DND-41 (cell line): ENCODE measurements around the gene ARHGAP24.

Source experiments
- ATAC-seq: fragments of 200-7000 bp; cut with Tn5 transposase; 3 replicates; pipeline ENCODE4 v1.9.1; 2021; ENCODE audit warnings: low read depth; ENCODE audit not compliant: insufficient read depth
- DNase-seq: peaks from one replicate; pipeline ENCODE4 v3.0.0-alpha.2; 2020
- H2AFZ ChIP-seq: 2 replicates; pipeline ENCODE4 v1.6.0; 2012; ENCODE audit warnings: low read depth, low read length
- H3K27ac ChIP-seq: 2 replicates; pipeline ENCODE4 v1.5.1; 2012; ENCODE audit warnings: low read length, inconsistent platforms
- H3K27me3 ChIP-seq: fragments of 200-600 bp; sonication (generic); 2 replicates; pipeline ENCODE4 v1.6.0; 2012; ENCODE audit warnings: low read length, mild to moderate bottlenecking, inconsistent platforms; ENCODE audit not compliant: insufficient read depth, poor library complexity
- H3K36me3 ChIP-seq: 2 replicates; pipeline ENCODE4 v1.5.1; 2012; ENCODE audit warnings: low read length, inconsistent platforms; ENCODE audit not compliant: insufficient read depth
- H3K4me1 ChIP-seq: 2 replicates; pipeline ENCODE4 v1.5.1; 2012; ENCODE audit warnings: mild to moderate bottlenecking, low read length; ENCODE audit not compliant: insufficient read depth
- H3K4me2 ChIP-seq: 2 replicates; pipeline ENCODE4 v1.6.0; 2012; ENCODE audit warnings: mild to moderate bottlenecking, moderate library complexity, low read length, inconsistent platforms; ENCODE audit not compliant: insufficient read depth
- H3K4me3 ChIP-seq, 2 experiments: fragments of 200-600 bp in 1 of 2; shearing (Covaris generic) in 1 of 2; 2 replicates each; pipeline ENCODE4 v1.5.1; 2012 to 2016; ENCODE audit warnings: inconsistent platforms in 2 of 2, low read length in 2 of 2, mild to moderate bottlenecking in 2 of 2, low read depth in 1 of 2, moderate library complexity in 1 of 2
- H3K79me2 ChIP-seq: 2 replicates; pipeline ENCODE4 v1.6.0; 2012; ENCODE audit warnings: low read length, inconsistent platforms; ENCODE audit not compliant: insufficient read depth
- H3K9ac ChIP-seq: 2 replicates; pipeline ENCODE4 v1.6.0; 2012; ENCODE audit warnings: low read depth, mild to moderate bottlenecking, inconsistent platforms, low read length, moderate library complexity
- H3K9me3 ChIP-seq: 2 replicates; pipeline ENCODE4 v1.5.1; 2012; ENCODE audit warnings: low read length, moderate library complexity, mild to moderate bottlenecking, inconsistent platforms; ENCODE audit not compliant: insufficient read depth, severe bottlenecking
- H4K20me1 ChIP-seq: 2 replicates; pipeline ENCODE4 v1.6.0; 2012; ENCODE audit warnings: low read length; ENCODE audit not compliant: insufficient read depth
- EZH2 ChIP-seq: IDR thresholded peaks from 3 replicates; pipeline ENCODE4 v1.6.1; 2012; ENCODE audit warnings: borderline replicate concordance, low read depth, mild to moderate bottlenecking, moderate library complexity, low read length, inconsistent platforms; ENCODE audit not compliant: severe bottlenecking
- TF ChIP-seq, protein P1 (sequence below): IDR thresholded peaks from 2 replicates; pipeline ENCODE4 v1.5.1; 2012; ENCODE audit warnings: borderline replicate concordance, low read length, moderate library complexity, mild to moderate bottlenecking; ENCODE audit not compliant: poor library complexity, severe bottlenecking; ENCODE audit errors: extremely low read depth

ARHGAP24 gene

DNA sequence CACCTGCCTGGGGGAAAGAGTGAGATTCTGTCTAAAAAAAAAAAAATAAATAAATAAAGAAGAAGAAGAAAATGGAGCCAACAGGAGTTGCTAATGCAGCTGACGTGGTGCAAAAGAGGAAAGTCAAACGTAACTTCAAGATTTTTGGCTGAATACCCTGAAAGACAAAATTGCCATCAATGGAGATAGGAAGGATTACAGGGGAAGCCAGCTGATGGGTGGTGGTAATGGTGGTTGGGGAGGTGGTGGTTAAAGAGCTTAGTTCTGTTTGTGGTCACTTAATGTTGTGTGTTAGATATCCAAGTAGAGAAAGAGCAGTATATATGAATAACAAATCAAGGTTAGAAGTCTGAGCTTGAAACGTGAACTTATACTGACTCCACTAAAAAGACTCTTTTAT is 225.4 kb downstream of the ARHGAP24 start:
- Histone ChIP-seq H3K4me2 (no peak overlapping the region), H3K4me1 (no peaks in the 10 kb centered on the region), H3K79me2 (no peaks in the 10 kb centered on the region), H3K4me3 (no peak overlapping the region), H2AFZ (no peak overlapping the region), H3K36me3 (no peaks in the 10 kb centered on the region), H4K20me1 (no peaks in the 10 kb centered on the region), H3K27ac (no peak overlapping the region), H3K9ac (no peak overlapping the region), H3K9me3 (no peaks in the 10 kb centered on the region), H3K27me3 (no peaks in the 10 kb centered on the region)
- ATAC-seq, result no peak
- DNase-seq, result no peak
- no peak for TF ChIP-seq EZH2
- TF ChIP-seq, protein P1, sequence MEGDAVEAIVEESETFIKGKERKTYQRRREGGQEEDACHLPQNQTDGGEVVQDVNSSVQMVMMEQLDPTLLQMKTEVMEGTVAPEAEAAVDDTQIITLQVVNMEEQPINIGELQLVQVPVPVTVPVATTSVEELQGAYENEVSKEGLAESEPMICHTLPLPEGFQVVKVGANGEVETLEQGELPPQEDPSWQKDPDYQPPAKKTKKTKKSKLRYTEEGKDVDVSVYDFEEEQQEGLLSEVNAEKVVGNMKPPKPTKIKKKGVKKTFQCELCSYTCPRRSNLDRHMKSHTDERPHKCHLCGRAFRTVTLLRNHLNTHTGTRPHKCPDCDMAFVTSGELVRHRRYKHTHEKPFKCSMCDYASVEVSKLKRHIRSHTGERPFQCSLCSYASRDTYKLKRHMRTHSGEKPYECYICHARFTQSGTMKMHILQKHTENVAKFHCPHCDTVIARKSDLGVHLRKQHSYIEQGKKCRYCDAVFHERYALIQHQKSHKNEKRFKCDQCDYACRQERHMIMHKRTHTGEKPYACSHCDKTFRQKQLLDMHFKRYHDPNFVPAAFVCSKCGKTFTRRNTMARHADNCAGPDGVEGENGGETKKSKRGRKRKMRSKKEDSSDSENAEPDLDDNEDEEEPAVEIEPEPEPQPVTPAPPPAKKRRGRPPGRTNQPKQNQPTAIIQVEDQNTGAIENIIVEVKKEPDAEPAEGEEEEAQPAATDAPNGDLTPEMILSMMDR, result no peak

- no peak overlapping the region for H3K9ac ChIP-seq
- H3K27ac ChIP-seq, result no peak overlapping the region
- ATAC-seq, result no peak
These were observed 226.9 kb downstream of the ARHGAP24 start for GRCh38 chr4:85701861-85702321.

GRCh38 chr4:85703096-85703495 is 228.1 kb downstream of the ARHGAP24 start:
- Histone ChIP-seq H3K4me2 (no peak overlapping the region), H3K4me1 (no peaks in the 10 kb centered on the region), H3K27ac (no peak overlapping the region), H3K4me3 (no peak overlapping the region), H3K9me3 (no peaks in the 10 kb centered on the region), H3K79me2 (no peaks in the 10 kb centered on the region), H3K9ac (no peak overlapping the region), H2AFZ (no peak overlapping the region), H4K20me1 (no peaks in the 10 kb centered on the region), H3K36me3 (no peaks in the 10 kb centered on the region), H3K27me3 (no peaks in the 10 kb centered on the region)
- DNase-seq (no peak), ATAC-seq (no peak)
- TF ChIP-seq, protein P1, result no peak
- no peak for TF ChIP-seq EZH2

More at GRCh38 chr4:85701861-85702321, 226.9 kb downstream of the ARHGAP24 start:
- H4K20me1 ChIP-seq, result no peaks in the 10 kb centered on the region
- no peak for TF ChIP-seq EZH2
- TF ChIP-seq, protein P1, result no peak
- H3K4me3 ChIP-seq, result no peak overlapping the region
- H2AFZ ChIP-seq, result no peak overlapping the region
- H3K9me3 ChIP-seq, result no peaks in the 10 kb centered on the region
- H3K4me2 ChIP-seq, result no peak overlapping the region
- no peaks in the 10 kb centered on the region for H3K4me1 ChIP-seq
- H3K36me3 ChIP-seq, result no peaks in the 10 kb centered on the region
- DNase-seq, result no peak
- no peaks in the 10 kb centered on the region for H3K27me3 ChIP-seq
- no peaks in the 10 kb centered on the region for H3K79me2 ChIP-seq

GRCh38 chr4:85707611-85708010 is 232.7 kb downstream of the ARHGAP24 start:
- ATAC-seq (no peak), DNase-seq (no peak)
- H3K4me1 ChIP-seq, result no peaks in the 10 kb centered on the region
- H3K4me3 ChIP-seq, result no peak overlapping the region
- no peak for TF ChIP-seq EZH2
- H3K9ac ChIP-seq, result no peak overlapping the region
- no peak overlapping the region for H2AFZ ChIP-seq
- H3K27ac ChIP-seq, result no peak overlapping the region
- no peaks in the 10 kb centered on the region for H3K9me3 ChIP-seq
- H3K36me3 ChIP-seq, result no peaks in the 10 kb centered on the region
- no peaks in the 10 kb centered on the region for H4K20me1 ChIP-seq
- no peak overlapping the region for H3K4me2 ChIP-seq
- H3K27me3 ChIP-seq, result no peaks in the 10 kb centered on the region
- no peaks in the 10 kb centered on the region for H3K79me2 ChIP-seq
